22Rv1 (cell line): ENCODE measurements around the gene NR2F1-AS1.
A peak's percentile ranks its signal among the peaks of the same experiment; 100 is the strongest.

ENCODE experiments used
- H3K27ac ChIP-seq: fragments of 450-650 bp; 2 replicates; pipeline ENCODE4 v1.5.1; 2017
- CTCF ChIP-seq: fragments of 450-650 bp; IDR thresholded peaks from 2 replicates; pipeline ENCODE4 v1.5.1; 2017; ENCODE audit warnings: mild to moderate bottlenecking
- ZFX ChIP-seq: fragments of 450-650 bp; IDR thresholded peaks from 2 replicates; pipeline ENCODE4 v1.6.1; 2017; ENCODE audit warnings: antibody characterized with exemption, borderline replicate concordance

Gene NR2F1-AS1

DNA sequence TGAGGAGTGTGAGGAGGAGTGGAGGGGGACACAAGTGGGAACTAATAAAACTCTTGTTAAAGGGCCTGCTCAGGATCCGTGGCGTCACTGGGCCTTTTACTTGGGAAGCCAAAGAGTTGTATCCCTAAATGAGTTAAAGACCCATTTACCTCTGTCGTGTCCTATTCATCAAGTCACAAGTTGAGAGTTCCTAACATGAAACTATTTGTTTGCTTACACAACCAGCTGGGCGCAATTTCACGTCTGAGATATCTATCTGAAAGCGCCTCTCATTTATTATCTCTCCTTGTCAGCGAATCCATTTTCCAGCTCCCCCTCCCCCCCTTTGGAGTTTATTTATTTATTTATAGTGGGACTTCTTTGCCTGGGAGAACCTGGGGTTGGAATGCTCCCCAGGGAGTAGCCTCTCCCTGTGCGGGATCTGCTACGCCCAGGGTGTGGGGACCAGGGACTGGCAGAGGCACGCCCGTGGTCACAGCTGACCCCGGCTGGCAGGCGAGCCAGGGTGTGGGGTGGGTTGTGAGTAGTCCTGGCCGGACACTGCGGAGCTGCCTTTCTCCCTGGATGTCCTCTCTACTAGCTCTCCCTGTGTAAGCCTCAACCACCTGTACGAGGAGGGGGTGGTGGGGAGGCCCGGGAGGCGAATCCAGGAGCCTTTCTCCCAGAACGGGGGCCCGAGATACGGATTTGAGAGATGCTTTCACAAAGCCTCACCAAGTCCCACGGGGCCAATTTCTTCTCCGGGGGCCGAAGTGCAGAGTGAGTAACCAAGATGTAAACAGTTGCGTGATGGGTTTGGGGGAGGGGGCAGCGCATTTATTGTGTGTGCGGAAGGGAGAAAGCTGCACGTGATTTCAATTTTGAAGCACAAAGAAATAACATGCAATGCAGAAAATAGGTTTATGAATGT is 17.3 kb upstream of the NR2F1-AS1 start:
- TF ChIP-seq CTCF (no peak), ZFX (no peak)
- H3K27ac ChIP-seq = no peak overlapping the region

GRCh38 chr5:93596676-93597490 is 15.9 kb upstream of the NR2F1-AS1 start:
- no peak for TF ChIP-seq ZFX
- TF ChIP-seq CTCF = peak; percentile 17; the same call in 1 of the 2 replicates
- H3K27ac ChIP-seq = no peak overlapping the region

DNA sequence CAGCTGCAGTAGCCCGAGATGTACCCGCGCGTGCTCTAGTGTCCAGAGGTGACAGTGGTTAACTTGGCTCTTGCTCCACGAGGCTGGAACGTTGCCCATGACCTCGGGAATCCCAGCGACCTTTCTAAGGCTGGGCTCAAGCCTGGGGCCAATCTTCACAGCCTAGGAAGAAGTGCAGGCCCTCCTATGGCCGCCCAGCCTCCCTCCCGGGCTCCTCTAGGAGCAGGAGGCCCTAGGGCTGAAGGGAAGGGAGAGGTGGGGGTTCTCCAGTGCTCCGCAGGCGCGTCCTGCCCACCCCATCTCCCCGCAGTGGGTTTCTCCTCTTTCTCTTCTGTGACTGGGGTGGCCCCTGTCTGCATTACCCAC is 15.3 kb upstream of the NR2F1-AS1 start:
- H3K27ac ChIP-seq = no peak overlapping the region
- TF ChIP-seq CTCF (no peak), ZFX (no peak)

DNA sequence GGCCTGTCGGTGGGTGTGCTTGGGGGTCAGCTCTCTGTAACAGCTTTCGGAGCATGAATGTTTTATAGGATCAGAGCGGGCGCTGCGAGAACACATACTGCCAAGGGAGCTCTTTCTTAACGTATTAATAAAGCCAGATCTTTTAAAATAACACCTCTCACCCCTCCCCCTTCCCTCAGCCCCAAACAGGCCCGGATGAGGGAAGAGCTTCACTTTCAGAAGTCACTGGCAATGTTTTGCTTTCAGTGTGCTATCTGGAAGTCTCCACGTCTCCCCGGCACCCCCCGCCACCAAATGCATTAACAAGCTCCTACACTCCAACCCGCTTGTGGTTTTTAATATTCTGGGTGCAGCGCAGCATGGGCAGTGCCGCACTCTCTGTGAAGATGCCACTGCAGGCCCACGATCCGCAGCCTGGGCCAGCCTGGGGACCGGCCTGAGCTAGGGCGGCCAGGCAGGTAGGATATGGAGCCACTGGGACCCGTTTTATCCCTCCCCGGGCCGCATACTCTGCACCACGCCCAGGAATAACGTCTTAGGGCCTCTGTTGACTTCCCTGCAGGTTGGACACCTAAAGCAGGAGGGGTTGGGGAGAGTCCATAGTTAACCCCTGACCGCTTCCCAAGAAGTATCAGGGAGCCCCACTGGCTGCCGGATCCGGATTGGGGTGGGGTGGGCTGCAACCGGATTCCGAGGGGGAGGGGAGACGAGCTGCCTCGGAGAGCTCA is 14.6 kb upstream of the NR2F1-AS1 start:
- H3K27ac ChIP-seq = no peak overlapping the region
- TF ChIP-seq ZFX (no peak), CTCF (no peak)

GRCh38 chr5:93594591-93595419 is 13.8 kb upstream of the NR2F1-AS1 start:
- H3K27ac ChIP-seq = no peak overlapping the region
- TF ChIP-seq CTCF (no peak), ZFX (no peak)

DNA sequence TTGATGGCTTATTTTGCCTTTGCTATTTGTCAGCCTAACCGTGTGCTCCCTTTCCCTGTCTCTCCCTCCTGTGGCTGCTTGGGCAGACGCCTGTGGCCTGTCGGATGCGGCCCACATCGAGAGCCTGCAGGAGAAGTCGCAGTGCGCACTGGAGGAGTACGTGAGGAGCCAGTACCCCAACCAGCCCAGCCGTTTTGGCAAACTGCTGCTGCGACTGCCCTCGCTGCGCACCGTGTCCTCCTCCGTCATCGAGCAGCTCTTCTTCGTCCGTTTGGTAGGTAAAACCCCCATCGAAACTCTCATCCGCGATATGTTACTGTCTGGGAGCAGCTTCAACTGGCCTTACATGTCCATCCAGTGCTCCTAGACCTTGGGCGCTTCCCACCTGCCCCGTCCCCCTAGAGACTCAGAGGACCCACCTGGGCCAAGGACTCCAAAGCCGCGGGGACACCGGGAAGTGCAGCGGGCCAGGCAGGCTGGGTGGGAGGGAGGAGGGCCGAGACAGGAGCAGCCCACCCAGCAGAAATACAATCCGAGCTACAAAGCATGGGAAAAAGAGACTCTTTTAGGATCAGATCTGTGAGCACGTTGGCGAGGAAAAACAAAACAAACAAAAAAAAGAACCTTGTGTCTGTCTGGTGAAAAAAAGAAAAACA is 12.6 kb upstream of the NR2F1-AS1 start:
- TF ChIP-seq CTCF = no peak
- no peak overlapping the region for H3K27ac ChIP-seq
